GM18505 (cell line): ENCODE results near the gene COLGALT1.

ENCODE experiments used
- ATAC-seq: cut with Tn5 transposase; IDR thresholded peaks from one replicate; pipeline ENCODE4 v1.9.1; 2021; ENCODE audit not compliant: unreplicated experiment
- POLR2A ChIP-seq: IDR thresholded peaks from 4 replicates; pipeline ENCODE4 v1.6.1; 2011; ENCODE audit warnings: borderline replicate concordance; ENCODE audit not compliant: insufficient read depth, insufficient read length; ENCODE audit errors: extremely low read depth

COLGALT1 gene

GRCh38 chr19:17604372-17605025, 49.0 kb downstream of the COLGALT1 start:
- no peak for TF ChIP-seq POLR2A
- ATAC-seq = no peak

DNA sequence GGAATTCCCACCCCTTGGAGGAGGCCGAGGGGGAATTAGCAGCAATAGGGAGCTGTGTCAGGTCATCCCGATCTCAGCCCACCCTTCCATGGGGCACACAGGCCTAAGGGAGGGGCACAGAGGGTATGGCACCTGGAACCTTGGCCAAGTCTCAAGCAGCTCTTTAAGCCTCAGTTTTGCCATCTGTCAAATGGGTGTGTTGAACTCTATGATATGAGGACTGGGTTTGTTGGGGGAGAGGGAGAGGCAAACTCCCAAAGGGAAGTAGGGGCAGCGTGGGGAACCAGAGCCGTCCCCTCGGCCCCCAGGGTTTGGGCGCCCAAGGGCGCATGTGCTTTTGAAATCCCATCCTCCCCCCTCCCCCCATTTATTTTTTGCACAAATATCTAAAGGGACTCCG, 49.7 kb downstream of the COLGALT1 start:
- TF ChIP-seq POLR2A = no peak
- no peak for ATAC-seq

DNA sequence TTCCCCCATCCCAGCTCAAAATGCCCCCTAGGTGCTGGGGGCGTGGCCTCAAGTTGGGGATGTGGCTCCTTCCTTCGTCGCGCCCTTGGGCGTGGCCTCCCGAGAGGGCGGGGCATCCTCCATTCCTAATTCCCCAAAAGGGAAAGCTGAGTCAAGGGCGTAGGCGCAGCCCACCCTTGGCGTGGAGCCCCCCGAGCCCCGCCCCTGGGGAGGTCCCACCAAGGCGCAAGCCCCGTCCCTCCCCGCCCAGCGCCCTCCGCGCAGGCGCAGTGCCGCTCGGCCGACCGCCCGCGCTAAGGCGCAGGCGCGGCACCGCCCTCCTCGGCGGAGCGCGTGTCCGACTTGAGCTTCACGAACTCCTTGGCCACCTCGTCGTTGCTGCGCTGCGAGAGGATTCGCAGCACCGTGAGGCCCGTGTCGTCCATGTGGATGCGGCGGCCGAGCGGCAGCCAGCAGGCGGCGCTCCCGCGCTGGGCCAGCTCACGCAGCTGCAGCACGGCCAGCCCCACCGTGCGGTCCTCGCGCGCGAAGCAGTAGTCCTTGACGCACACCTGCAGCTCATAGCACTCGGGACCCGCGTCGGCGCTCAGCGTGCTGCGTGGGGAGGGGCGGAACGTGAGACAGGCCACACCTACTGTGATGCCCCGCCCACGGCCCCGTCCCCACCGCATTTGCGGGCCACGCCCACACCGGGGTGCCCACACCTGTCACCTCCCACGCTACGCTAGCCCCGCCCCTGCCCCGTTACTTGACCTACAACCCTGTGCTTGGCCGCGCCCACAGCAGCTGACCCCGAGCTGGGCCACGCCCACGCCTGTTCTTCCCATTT, 50.5 kb downstream of the COLGALT1 start:
- TF ChIP-seq POLR2A = peak; percentile 51
- ATAC-seq = peak; percentile 75

GRCh38 chr19:17606590-17607185, 51.2 kb downstream of the COLGALT1 start:
- no peak for TF ChIP-seq POLR2A
- ATAC-seq = no peak

DNA sequence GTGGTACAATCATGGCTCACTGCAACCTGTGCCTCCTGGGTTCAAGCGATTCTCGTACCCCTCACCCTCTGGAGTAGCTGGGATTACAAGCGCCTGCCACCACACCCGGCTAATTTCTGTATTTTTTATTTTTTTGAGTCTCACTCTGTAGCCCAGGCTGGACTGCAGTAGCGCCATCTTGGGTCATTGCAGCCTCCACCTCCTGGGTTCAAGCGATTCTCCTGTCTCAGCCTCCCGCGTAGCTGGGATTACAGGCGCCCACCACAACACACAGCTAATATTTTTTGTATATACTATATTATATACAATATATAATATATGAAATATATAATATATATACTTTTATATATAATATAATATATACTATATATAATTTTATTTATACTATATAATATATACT, 52.5 kb downstream of the COLGALT1 start:
- no peak for TF ChIP-seq POLR2A
- no peak for ATAC-seq

DNA sequence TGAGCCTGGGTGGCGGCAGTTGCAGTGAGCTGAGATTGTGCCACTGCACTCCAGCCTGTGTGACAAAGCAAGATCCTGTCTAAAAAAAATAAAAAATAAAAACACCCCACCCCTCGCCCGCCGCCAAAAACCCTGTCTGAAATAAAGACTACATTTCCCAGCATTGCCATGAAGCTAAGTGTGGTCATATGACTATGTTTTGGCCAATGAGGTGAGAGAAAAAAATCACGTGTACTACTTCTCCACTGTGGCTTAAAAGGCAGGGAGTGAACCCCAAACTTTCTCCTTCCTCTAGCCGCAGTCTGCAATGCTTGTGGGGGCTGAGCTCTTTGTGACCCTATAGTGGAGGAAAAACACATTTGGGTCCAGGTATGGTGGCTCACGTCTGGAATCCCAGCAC, 54.9 kb downstream of the COLGALT1 start:
- no peak for ATAC-seq

GRCh38 chr19:17611462-17612244, 56.2 kb downstream of the COLGALT1 start:
- no peak for ATAC-seq
- no peak for TF ChIP-seq POLR2A

More for the DNA sequence above, 54.9 kb downstream of the COLGALT1 start:
- TF ChIP-seq POLR2A = no peak

GRCh38 chr19:17614476-17614875, 59.0 kb downstream of the COLGALT1 start:
- ATAC-seq = no peak
- no peak for TF ChIP-seq POLR2A

DNA sequence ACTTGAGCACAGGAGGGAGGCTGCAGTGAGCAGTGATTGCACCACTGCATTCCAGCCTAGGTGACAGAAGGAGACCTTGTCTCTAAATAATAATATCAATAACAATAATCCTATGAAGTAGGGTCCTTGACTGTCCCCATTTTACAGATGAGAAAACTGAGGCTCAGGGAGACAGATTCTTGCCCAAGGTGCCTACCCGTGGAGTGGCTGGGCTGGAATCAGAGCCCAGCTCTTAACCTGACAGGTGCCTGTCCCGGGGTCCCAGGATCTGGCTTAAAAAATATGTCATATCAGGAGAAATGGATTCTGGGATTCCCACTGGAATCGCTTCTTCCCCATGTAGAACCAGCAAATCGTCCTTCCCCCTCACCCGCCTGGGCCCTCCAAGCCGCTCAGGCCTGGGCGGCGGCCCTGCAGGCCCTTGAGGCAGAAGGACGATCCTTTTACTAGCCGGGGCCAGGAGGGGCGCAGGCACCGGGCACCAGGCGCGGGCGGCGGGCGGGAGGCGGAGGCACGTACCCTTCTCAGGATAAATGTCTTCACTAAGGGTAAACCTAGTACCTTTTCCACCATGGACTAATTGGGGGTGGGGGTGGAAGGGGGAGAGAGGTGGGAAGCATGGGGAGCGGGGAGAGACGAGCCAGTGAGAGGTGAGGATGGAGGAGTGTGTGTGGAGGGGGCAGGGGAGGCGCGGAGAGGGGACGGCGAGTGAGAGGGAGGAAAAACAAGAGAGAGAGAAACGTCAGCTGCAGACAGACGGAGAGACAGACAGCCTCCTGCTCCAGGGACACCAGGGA, 60.6 kb downstream of the COLGALT1 start:
- no peak for TF ChIP-seq POLR2A
- ATAC-seq = no peak

DNA sequence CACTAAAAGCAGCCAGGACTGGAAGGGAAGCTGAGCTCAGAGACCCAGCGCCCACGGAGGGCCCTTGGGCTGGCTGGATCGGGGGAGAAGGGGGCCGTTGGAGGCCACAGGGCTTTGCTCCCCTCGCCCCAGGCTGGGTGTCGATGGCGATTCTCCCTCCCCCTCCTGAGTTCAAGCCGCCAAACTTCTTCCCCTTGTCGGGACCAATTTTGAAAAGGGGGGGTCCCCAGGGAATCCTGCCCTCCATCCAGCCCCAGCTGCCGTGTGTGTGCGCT, 61.2 kb downstream of the COLGALT1 start:
- TF ChIP-seq POLR2A = no peak
- no peak for ATAC-seq

DNA sequence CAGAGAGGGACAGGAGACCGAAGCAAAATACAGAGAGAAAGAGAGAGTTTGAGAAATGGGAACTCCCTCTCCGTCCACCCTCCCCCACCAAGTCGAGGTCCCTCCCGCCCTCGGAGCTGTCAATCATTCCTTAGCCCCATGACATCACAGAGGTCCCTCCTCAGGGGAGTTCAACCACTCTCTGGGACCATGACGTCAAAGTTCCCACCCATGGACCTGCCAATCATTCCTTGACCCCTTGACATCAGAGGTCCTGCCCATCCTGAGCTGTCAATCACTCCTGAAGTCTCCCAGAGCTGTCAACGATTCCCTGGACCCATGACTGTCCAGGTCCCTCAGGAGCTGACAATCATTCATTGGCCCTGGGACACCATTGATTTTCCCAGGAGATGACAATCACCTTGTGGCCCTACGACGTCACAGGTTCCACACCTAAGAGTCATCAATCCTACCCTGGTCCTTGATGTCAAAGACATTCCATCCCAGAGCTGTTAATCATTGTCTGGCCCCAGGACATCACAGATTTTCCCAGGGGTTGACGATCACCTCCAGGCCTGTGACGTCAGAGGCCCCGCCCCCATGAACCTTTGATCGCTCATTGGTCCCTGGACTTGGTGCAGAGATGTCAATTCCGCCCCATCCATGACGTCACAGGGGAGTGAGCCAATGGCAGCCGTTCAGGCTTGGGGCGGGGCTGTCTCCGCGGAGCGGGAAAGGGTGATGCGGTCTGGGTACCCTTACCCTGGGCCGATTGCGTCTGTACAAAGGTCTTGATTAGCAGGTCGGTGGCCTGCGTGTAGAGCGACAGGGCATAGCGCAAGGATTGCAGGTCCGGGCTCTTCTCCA, 61.7 kb downstream of the COLGALT1 start:
- ATAC-seq = no peak
- no peak for TF ChIP-seq POLR2A

- no peak for ATAC-seq
- no peak for TF ChIP-seq POLR2A
These were observed 62.4 kb downstream of the COLGALT1 start for GRCh38 chr19:17617807-17618192.
